ENCODE measurements around the gene CD63. TPM values are rescaled to one million over a fixed set of nuclear protein-coding genes. Genes with fewer than 3 reads are reported as not detected.
A peak's percentile ranks its signal among the peaks of the same experiment; 100 is the strongest.

CD63 gene
- total and polyA plus RNA-seq, 2 of the 4 experiments (the other 2 are of a cell fraction): 995 to 1,398 TPM

DNA sequence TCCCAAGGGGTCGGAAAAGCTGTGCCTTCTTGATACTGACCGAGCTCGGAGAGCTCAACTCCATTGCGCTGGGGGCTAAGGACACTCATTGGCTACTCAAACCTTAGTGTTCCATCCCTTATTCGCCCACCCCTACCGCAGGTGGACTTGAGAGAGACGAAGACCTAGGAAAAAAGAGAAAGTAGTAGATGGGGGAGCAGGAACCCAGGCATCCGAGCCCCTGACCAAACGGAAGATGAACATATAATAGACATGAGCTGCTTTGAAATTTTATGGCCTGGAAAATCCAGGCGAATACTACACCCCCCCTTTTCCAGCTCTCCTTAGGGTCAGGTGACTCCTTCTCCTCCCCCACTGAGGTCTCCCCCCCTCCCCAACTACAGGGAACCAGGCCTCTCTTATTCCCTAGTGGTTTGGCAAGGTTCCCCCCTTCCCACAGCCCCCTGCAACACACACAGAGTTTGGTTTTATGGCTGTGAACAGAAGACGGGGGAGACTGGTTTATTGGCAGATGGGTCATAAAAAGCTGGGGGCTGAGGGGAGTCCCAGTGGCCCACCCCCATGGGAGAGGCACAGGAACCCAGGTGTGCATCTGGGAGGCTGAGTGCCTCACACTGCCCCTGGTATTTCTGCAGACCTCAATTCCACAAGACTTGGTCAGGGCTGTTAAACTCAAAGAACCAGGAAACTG, 15.7 kb upstream of the CD63 start (continued):
- no peak for TF ChIP-seq RFX5 (IDR thresholded peaks at IDR 0.05; ENCODE audit: low read depth, low read length)

DNA sequence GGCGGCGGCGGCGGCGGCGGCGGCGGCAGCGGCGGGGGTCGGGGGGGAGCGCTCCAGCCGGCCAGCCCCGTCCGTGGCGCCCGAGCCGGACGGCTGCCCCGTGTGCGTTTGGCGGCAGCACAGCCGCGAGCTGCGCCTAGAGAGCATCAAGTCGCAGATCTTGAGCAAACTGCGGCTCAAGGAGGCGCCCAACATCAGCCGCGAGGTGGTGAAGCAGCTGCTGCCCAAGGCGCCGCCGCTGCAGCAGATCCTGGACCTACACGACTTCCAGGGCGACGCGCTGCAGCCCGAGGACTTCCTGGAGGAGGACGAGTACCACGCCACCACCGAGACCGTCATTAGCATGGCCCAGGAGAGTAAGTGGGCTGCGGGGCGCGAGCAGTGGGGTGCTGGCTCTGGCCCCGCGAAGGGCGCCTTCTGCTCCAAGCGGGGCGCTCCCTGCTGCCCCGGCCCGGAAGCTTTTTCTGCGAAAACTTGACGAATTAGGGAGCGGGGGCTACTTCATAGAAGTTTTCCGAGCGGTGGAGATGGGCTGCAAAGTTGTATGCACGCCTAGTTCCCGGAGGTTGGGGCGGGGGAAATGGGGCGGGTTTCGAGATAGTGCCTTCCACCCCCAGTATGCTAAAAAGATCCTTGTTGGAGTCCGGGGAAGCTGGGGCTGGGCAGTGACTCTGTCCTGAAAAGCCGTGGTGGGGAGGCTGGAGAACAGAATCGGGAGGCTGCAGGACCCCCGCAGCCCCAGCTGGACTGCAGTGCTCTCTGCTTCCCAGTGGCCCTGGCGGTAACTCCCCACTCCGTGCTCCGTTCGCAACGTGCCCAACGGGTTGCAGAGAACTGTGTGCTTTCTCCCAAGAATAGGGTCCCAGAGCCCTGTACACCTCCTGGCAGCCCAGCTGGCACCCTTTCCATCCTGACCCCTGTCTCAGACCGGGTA, 14.9 kb upstream of the CD63 start:
- no peak overlapping the region for H2BK20ac ChIP-seq (ENCODE audit: low read depth, low read length)
- POLR2A ChIA-PET (ENCODE audit: unreplicated experiment): no interaction called here
- H2BK120ac ChIP-seq (ENCODE audit: low read depth, low read length): peak overlapping the region; percentile 41; the same call in 1 of the 2 replicates
- in situ Hi-C loops (cut with MboI; ENCODE audit: low sequenced_read_pairs) (no loop called here), dilution Hi-C loops (cut with HindIII; ENCODE audit: low sequenced_read_pairs, unreplicated experiment) (no loop called here), intact Hi-C loops (cut with micrococcal nuclease) (loop anchor here (5.0 kb wide), 2 partner anchors 74 to 189 kb away; partner anchors contain the start of genes DGKA, ORMDL2 and SARNP)
- H2AK9ac ChIP-seq (replicated peaks; ENCODE audit: low read depth, low read length, poor library complexity): peak overlapping the region; percentile 92
- peaks cover 2 to 30% of the 10 kb centered on the region in 2 experiments; a peak in 2 of 4 replicates for H3K79me1 ChIP-seq (ENCODE audit: low read depth in 1 of 2, low read length in 2 of 2)
- peak overlapping the region; percentile 46 for H3K27ac ChIP-seq (ENCODE audit: insufficient read depth, low read length)
- H2AK5ac ChIP-seq (ENCODE audit: low read depth, low read length): peak overlapping the region; percentile 77; the same call in 1 of the 2 replicates
- H2BK5ac ChIP-seq (ENCODE audit: low read depth, low read length, poor library complexity, severe bottlenecking): peak overlapping the region; percentile 37
- BruUV-seq (replicated peaks): no TSS peak
- H4K5ac ChIP-seq (ENCODE audit: low read depth, low read length): 0 out of 2 replicates have a peak overlapping the region, but pooled peaks have one; percentile 33
- H3K4me2 ChIP-seq (ENCODE audit: low read depth, low read length): peak overlapping the region; percentile 99
- peak overlapping the region; percentile 20; the same call in 1 of the 2 replicates for H3K18ac ChIP-seq (ENCODE audit: low read depth, low read length)
- CTCF ChIA-PET: interaction anchor here (0.8 to 1.8 kb wide), 3 partner anchors 53 to 192 kb away, joined by 3 to 5 read pairs (median 3); no protein-coding TSS in a partner anchor
- DNase-seq (peak; percentile 68), ATAC-seq (ENCODE audit: low read depth) (peak; percentile 46)
- peak overlapping the region; percentile 84; the same call in 1 of the 2 replicates for H3K14ac ChIP-seq (replicated peaks; ENCODE audit: low read depth, low read length)
- peaks cover 1% of the 10 kb centered on the region; the same call in 1 of the 2 replicates for H3K36me3 ChIP-seq (ENCODE audit: control insufficient read depth, insufficient read depth, low read length)
- 2% methylated on average over 44 of the region's 73 CpGs; no CpG with 5 or more reads in 1 of the 2 experiments for WGBS, 2 experiments (ENCODE audit: extremely low coverage in 2 of 2, insufficient read length in 1 of 2)
- H3K4me3 ChIP-seq (ENCODE audit: insufficient read depth, low read depth, low read length): peak overlapping the region; percentile 97
- H3K9me3 ChIP-seq (ENCODE audit: control insufficient read depth, insufficient read depth, low read length): no peaks in the 10 kb centered on the region
- peak overlapping the region; percentile 84 for H3K9ac ChIP-seq (ENCODE audit: low read depth, low read length)
- H2AFZ ChIP-seq (replicated peaks; ENCODE audit: low read length, poor library complexity): peak overlapping the region; percentile 92
- H4K20me1 ChIP-seq (ENCODE audit: insufficient read depth, low read length): peaks cover 7% of the 10 kb centered on the region
- peak overlapping the region; percentile 94 for H3K23ac ChIP-seq (ENCODE audit: low read depth, low read length)
- peaks cover 9% of the 10 kb centered on the region; the same call in 1 of the 2 replicates for H3K9me1 ChIP-seq (ENCODE audit: insufficient read depth, low read length)
- H3K56ac ChIP-seq (ENCODE audit: extremely low read depth, insufficient read depth, low read length): no peak overlapping the region
- peak overlapping the region; percentile 77 for H3K4ac ChIP-seq (ENCODE audit: low read depth, low read length)
- H4K8ac ChIP-seq (ENCODE audit: low read depth in 2 of 2, low read length in 2 of 2): peak overlapping the region in 1 of 2 experiments; percentile 5; a peak in 1 of 4 replicates
- H2BK15ac ChIP-seq (ENCODE audit: low read depth, low read length): no peak overlapping the region
- H3K27me3 ChIP-seq (ENCODE audit: control insufficient read depth, insufficient read depth, low read length): no peaks in the 10 kb centered on the region
- peak overlapping the region; percentile 41 for H4K91ac ChIP-seq (ENCODE audit: insufficient read depth, low read depth, low read length)
- H3K4me1 ChIP-seq (ENCODE audit: control insufficient read depth, insufficient read depth, low read length): peaks cover 15% of the 10 kb centered on the region
- TF ChIP-seq, protein P1, sequence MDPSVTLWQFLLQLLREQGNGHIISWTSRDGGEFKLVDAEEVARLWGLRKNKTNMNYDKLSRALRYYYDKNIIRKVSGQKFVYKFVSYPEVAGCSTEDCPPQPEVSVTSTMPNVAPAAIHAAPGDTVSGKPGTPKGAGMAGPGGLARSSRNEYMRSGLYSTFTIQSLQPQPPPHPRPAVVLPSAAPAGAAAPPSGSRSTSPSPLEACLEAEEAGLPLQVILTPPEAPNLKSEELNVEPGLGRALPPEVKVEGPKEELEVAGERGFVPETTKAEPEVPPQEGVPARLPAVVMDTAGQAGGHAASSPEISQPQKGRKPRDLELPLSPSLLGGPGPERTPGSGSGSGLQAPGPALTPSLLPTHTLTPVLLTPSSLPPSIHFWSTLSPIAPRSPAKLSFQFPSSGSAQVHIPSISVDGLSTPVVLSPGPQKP (IDR thresholded peaks at IDR 0.05; ENCODE audit: borderline replicate concordance, low read depth, low read length): no peak
- TF ChIP-seq SMC3 (IDR thresholded peaks at IDR 0.05; ENCODE audit: low read depth, low read length): no peak
- no peak for TF ChIP-seq RFX5 (IDR thresholded peaks at IDR 0.05; ENCODE audit: low read depth, low read length)
- TF ChIP-seq MXI1 (IDR thresholded peaks at IDR 0.05; ENCODE audit: borderline replicate concordance, low read depth, low read length): peak; percentile 75; the same call in 1 of the 2 replicates
- TF ChIP-seq FOS (IDR thresholded peaks at IDR 0.05; ENCODE audit: low read depth, low read length): no peak
- TF ChIP-seq RAD21 (IDR thresholded peaks at IDR 0.05; ENCODE audit: low read length): peak; percentile 23; the same call in 1 of the 2 replicates
- no peak for TF ChIP-seq CEBPB (IDR thresholded peaks at IDR 0.05; ENCODE audit: low read depth, low read length)
- TF ChIP-seq MAZ (IDR thresholded peaks at IDR 0.05; ENCODE audit: borderline replicate concordance, low read depth, low read length): 0 out of 2 replicates have a peak, but pooled peaks have one; percentile 4
- TF ChIP-seq BHLHE40 (IDR thresholded peaks at IDR 0.05; ENCODE audit: low read depth, low read length): peak; percentile 7; the same call in 1 of the 2 replicates
- TF ChIP-seq USF2 (IDR thresholded peaks at IDR 0.05; ENCODE audit: low read depth, low read length): no peak
